ENCODE measurements around the gene BCAM.

BCAM gene, protein sequence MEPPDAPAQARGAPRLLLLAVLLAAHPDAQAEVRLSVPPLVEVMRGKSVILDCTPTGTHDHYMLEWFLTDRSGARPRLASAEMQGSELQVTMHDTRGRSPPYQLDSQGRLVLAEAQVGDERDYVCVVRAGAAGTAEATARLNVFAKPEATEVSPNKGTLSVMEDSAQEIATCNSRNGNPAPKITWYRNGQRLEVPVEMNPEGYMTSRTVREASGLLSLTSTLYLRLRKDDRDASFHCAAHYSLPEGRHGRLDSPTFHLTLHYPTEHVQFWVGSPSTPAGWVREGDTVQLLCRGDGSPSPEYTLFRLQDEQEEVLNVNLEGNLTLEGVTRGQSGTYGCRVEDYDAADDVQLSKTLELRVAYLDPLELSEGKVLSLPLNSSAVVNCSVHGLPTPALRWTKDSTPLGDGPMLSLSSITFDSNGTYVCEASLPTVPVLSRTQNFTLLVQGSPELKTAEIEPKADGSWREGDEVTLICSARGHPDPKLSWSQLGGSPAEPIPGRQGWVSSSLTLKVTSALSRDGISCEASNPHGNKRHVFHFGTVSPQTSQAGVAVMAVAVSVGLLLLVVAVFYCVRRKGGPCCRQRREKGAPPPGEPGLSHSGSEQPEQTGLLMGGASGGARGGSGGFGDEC

DNA sequence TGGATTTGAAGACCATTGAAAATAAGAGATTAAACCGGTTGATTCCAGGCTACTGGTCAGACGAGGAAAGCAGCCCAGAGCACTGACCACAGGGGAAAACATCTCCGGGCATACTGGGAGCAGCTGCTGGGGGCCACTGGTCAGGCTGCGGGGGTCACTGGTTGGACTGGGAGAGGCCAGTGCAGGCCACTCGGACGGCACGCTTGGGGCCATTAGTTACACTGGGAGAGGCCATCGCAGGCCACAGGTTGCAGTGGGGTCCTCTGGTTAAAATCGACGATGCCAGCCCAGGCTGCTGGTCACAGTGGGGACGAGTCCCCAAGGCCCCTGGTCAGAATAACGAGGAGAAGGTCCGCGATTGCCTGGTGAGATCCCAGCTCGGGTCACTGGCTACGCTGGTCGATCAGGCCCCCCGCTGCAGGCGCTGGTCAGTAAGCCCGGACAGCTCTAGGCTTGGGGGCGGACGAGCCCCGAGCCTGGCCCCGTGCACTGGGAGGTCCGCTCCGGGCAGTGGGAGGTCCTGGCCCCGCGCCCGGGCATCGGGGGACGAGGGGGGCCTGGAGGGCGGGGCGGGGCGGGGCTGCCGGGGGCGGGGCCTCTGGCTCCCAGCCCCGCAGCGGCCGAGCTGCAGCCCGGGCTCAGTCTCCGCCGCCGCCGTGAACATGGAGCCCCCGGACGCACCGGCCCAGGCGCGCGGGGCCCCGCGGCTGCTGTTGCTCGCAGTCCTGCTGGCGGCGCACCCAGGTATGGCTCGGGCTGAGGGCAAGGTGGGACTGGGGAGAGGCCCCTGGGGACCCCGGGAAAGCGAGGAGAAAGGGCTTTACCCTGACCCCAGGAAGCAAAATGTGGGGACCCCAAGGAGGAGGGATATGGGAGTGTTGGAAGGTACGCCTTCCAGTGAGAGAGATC is at the start of gene BCAM:
TSS of gene BCAM (plus strand) at position 641 of the 909 bp plus-strand sequence. CDS start at position 663, 22 bp downstream.
- H3K79me2 ChIP-seq (ENCODE audit: control insufficient read depth, low read length): no peaks in the 10 kb centered on the region
- H3K4me2 ChIP-seq (ENCODE audit: low read length): no peak within 1 kb of the TSS
- no peaks in the 10 kb centered on the region for H4K20me1 ChIP-seq (ENCODE audit: control insufficient read depth, insufficient read depth, low read depth, low read length)
- H3K36me3 ChIP-seq (ENCODE audit: control insufficient read depth, low read length): no peaks in the 10 kb centered on the region
- no peaks in the 10 kb centered on the region for H3F3A ChIP-seq (ENCODE audit: control insufficient read depth, insufficient read depth)
- no peak within 1 kb of the TSS for H3K27ac ChIP-seq (ENCODE audit: low read depth, low read length)
- no peak for TF ChIP-seq EZH2phosphoT487 (IDR thresholded peaks at IDR 0.05; ENCODE audit: borderline replicate concordance, low read length)
- TF ChIP-seq, protein P1, sequence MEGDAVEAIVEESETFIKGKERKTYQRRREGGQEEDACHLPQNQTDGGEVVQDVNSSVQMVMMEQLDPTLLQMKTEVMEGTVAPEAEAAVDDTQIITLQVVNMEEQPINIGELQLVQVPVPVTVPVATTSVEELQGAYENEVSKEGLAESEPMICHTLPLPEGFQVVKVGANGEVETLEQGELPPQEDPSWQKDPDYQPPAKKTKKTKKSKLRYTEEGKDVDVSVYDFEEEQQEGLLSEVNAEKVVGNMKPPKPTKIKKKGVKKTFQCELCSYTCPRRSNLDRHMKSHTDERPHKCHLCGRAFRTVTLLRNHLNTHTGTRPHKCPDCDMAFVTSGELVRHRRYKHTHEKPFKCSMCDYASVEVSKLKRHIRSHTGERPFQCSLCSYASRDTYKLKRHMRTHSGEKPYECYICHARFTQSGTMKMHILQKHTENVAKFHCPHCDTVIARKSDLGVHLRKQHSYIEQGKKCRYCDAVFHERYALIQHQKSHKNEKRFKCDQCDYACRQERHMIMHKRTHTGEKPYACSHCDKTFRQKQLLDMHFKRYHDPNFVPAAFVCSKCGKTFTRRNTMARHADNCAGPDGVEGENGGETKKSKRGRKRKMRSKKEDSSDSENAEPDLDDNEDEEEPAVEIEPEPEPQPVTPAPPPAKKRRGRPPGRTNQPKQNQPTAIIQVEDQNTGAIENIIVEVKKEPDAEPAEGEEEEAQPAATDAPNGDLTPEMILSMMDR (IDR thresholded peaks at IDR 0.05; ENCODE audit: low read depth, low read length, poor library complexity, severe bottlenecking): no peak
- no peaks in the 10 kb centered on the region for H3K9me3 ChIP-seq (ENCODE audit: control insufficient read depth, insufficient read depth, low read length)
- no peaks in the 10 kb centered on the region for H3K9me2 ChIP-seq (replicated peaks; ENCODE audit: control insufficient read depth, low read length)
- no peaks in the 10 kb centered on the region for H3K4me1 ChIP-seq (ENCODE audit: control insufficient read depth, low read length)
- peaks cover 4% of the 10 kb centered on the region; the same call in 1 of the 2 replicates for H3K27me3 ChIP-seq (ENCODE audit: control insufficient read depth, low read length)
- no peak within 1 kb of the TSS for H3K4me3 ChIP-seq (ENCODE audit: low read length)

DNA sequence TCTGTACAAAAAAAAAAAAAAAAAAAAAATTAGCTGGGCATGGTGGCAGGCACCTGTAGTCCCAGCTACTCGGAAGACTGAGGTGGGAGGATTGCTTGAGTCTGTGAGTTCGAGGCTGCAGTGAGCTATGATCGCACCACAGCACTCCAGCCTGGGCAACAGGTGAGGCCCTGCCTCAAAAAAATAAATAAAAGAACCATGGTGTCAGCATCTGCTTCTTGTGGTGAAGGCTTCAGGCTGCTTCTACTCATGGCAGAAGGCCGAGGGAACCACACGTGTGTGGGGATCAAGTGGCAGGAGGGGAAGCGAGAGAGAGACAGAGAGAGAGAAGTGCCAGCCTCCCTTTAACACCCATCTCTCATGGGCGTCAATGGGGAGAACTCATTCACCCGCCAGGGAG is 46.9 kb upstream of the BCAM start:
- peaks cover 6% of the 10 kb centered on the region for H3K4me1 ChIP-seq (ENCODE audit: control insufficient read depth, low read length)
- no peak overlapping the region for H3K4me3 ChIP-seq (ENCODE audit: low read length)
- no peak overlapping the region for H3K27ac ChIP-seq (ENCODE audit: low read depth, low read length)
- TF ChIP-seq, protein P1 (IDR thresholded peaks at IDR 0.05; ENCODE audit: low read depth, low read length, poor library complexity, severe bottlenecking): no peak
- TF ChIP-seq EZH2phosphoT487 (IDR thresholded peaks at IDR 0.05; ENCODE audit: borderline replicate concordance, low read length): no peak
- no peaks in the 10 kb centered on the region for H4K20me1 ChIP-seq (ENCODE audit: control insufficient read depth, insufficient read depth, low read depth, low read length)
- H3K9me2 ChIP-seq (replicated peaks; ENCODE audit: control insufficient read depth, low read length): no peaks in the 10 kb centered on the region
- no peak overlapping the region for H3K4me2 ChIP-seq (ENCODE audit: low read length)
- H3K79me2 ChIP-seq (ENCODE audit: control insufficient read depth, low read length): no peaks in the 10 kb centered on the region
- H3K36me3 ChIP-seq (ENCODE audit: control insufficient read depth, low read length): peaks cover 8% of the 10 kb centered on the region
- no peaks in the 10 kb centered on the region; the same call in 1 of the 2 replicates for H3K27me3 ChIP-seq (ENCODE audit: control insufficient read depth, low read length)
- no peaks in the 10 kb centered on the region for H3F3A ChIP-seq (ENCODE audit: control insufficient read depth, insufficient read depth)
- no peaks in the 10 kb centered on the region for H3K9me3 ChIP-seq (ENCODE audit: control insufficient read depth, insufficient read depth, low read length)

DNA sequence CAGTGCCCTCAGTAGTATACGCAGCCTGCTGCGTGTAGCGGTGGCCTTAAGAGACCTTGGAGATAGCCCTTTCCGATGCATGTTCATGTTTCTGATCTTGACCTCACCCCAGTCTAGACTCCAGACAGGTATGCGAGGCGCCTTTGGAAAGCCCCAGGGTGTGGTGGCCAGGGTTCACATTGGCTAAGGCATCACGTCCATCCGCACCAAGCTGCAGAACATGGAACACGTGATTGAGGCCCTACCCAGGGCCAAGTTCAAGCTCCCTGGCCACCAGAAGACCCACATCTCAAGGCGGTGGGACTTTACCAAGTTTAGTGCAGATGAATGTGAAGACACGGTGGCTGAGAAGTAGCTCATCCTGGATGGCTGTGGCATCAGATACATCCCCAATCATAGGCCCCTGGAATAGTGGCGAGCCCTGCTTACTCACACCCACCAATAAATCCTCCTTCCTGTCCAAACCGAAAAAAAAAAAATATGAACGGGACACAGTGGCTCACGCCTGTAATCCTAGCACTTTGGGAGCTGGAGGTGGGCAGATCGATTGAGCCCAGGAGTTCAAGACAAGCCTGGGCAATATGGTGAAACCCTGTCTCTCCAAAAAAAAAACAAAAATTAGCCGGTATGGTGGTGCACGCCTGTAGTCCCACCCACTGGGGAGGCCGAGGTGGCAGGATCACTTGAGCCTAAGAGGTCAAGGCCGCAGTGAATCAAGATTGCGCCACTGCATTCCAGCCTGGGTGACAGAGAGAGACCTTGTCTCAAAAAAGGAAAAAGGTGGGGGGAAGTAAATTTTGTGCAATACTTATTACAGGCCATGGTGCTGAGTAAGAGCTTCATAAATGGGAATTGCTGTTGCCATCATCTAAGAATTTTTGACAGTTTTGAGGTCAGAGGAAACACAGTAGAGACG is 43.6 kb upstream of the BCAM start:
- no peaks in the 10 kb centered on the region for H3K9me3 ChIP-seq (ENCODE audit: control insufficient read depth, insufficient read depth, low read length)
- TF ChIP-seq, protein P1 (IDR thresholded peaks at IDR 0.05; ENCODE audit: low read depth, low read length, poor library complexity, severe bottlenecking): no peak
- TF ChIP-seq EZH2phosphoT487 (IDR thresholded peaks at IDR 0.05; ENCODE audit: borderline replicate concordance, low read length): no peak
- H3K4me3 ChIP-seq (ENCODE audit: low read length): no peak overlapping the region
- H3K4me1 ChIP-seq (ENCODE audit: control insufficient read depth, low read length): peaks cover 22% of the 10 kb centered on the region
- H3K9me2 ChIP-seq (replicated peaks; ENCODE audit: control insufficient read depth, low read length): no peaks in the 10 kb centered on the region
- no peaks in the 10 kb centered on the region for H3K79me2 ChIP-seq (ENCODE audit: control insufficient read depth, low read length)
- H3F3A ChIP-seq (ENCODE audit: control insufficient read depth, insufficient read depth): peaks cover 4% of the 10 kb centered on the region; the same call in 1 of the 2 replicates
- no peaks in the 10 kb centered on the region for H4K20me1 ChIP-seq (ENCODE audit: control insufficient read depth, insufficient read depth, low read depth, low read length)
- H3K27ac ChIP-seq (ENCODE audit: low read depth, low read length): no peak overlapping the region
- H3K4me2 ChIP-seq (ENCODE audit: low read length): no peak overlapping the region
- no peaks in the 10 kb centered on the region for H3K36me3 ChIP-seq (ENCODE audit: control insufficient read depth, low read length)
- peaks cover 22% of the 10 kb centered on the region for H3K27me3 ChIP-seq (ENCODE audit: control insufficient read depth, low read length)
